ENCODE results near the gene KCNK1.

KCNK1 gene

DNA sequence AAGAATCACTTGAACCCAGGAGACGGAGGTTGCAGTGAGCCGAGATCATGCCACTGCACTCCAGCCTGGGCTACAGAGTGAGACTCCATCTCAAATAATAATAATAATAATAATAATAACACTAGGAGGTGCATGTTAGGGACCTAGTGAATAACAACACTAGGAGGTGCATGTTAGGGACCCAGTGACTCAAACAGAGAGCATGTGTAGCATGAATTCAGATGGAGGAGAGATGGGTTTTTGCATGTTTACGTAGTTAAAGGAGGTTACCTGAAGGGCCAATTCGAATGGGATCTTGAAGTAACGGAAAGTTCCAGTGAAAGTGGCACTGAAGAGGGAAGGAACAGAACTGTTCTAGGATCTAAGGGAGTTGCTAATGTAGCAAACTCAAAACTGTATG, 7.1 kb upstream of the KCNK1 start:
- Histone ChIP-seq H3K4me3 (ENCODE audit: low read length) (no peak overlapping the region), H2AFZ (ENCODE audit: low read depth, low read length) (no peak overlapping the region), H3K9me3 (ENCODE audit: insufficient read depth, low read length) (no peaks in the 10 kb centered on the region), H3K36me3 (replicated peaks; ENCODE audit: low read depth, low read length) (no peaks in the 10 kb centered on the region), H4K20me1 (ENCODE audit: insufficient read depth, low read length) (no peaks in the 10 kb centered on the region), H3K9ac (ENCODE audit: low read length) (no peak overlapping the region), H3K4me2 (ENCODE audit: low read length) (peak overlapping the region; percentile 10; the same call in 1 of the 2 replicates), H3K27me3 (ENCODE audit: low read depth, low read length) (no peaks in the 10 kb centered on the region), H3K4me1 (ENCODE audit: low read length) (peaks cover 8% of the 10 kb centered on the region), H3K27ac (ENCODE audit: low read length) (no peak overlapping the region), H3K79me2 (ENCODE audit: low read length) (no peaks in the 10 kb centered on the region)
- TF ChIP-seq, protein P1, sequence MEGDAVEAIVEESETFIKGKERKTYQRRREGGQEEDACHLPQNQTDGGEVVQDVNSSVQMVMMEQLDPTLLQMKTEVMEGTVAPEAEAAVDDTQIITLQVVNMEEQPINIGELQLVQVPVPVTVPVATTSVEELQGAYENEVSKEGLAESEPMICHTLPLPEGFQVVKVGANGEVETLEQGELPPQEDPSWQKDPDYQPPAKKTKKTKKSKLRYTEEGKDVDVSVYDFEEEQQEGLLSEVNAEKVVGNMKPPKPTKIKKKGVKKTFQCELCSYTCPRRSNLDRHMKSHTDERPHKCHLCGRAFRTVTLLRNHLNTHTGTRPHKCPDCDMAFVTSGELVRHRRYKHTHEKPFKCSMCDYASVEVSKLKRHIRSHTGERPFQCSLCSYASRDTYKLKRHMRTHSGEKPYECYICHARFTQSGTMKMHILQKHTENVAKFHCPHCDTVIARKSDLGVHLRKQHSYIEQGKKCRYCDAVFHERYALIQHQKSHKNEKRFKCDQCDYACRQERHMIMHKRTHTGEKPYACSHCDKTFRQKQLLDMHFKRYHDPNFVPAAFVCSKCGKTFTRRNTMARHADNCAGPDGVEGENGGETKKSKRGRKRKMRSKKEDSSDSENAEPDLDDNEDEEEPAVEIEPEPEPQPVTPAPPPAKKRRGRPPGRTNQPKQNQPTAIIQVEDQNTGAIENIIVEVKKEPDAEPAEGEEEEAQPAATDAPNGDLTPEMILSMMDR (IDR thresholded peaks at IDR 0.05; ENCODE audit: low read depth, low read length) = no peak
- no peak for TF ChIP-seq EZH2phosphoT487 (IDR thresholded peaks at IDR 0.05; ENCODE audit: low read depth)

DNA sequence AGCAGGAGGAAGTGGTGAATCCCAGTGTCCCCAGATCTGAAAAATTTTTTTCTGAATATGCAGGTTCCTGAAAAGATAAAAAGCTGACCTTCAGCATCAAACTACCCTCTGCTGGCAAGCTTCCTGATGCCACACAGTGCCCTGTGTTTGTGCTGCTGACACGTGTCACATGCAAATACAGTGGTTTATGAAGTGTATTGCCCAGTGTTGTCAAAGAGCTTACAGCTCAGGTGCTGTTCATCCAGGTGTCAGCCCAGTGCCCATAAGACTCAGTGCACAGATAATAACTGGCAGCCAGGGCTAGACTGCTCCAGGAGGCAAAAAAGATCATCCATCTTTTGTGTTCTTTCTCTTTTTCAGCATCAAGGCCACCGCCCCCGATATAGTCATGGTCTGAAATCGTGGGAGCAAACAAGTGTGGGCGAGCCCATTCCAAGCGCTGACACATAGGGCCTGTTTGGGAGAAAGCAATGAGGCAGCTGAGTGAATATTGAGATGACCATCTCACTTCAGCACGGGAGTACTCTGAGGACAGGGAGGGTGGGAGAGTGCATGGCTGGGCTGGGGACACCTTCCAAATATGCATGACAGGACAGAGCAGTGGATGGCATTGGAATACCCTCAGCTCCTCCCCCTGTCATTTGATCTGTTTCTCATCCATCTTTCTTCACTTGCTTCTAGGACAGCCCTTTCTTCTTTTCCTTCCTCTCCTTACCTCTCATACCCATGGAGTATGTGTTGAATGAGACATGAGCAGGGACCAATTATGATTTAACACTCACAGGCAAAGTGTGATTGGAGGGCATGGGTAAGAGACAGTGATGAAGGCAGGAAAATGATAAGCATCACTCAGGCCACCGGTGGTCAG, 6.4 kb upstream of the KCNK1 start:
- H3K27me3 ChIP-seq (ENCODE audit: low read depth, low read length) = no peaks in the 10 kb centered on the region
- no peak overlapping the region for H3K4me3 ChIP-seq (ENCODE audit: low read length)
- H3K27ac ChIP-seq (ENCODE audit: low read length) = no peak overlapping the region
- no peaks in the 10 kb centered on the region for H4K20me1 ChIP-seq (ENCODE audit: insufficient read depth, low read length)
- H3K4me1 ChIP-seq (ENCODE audit: low read length) = peaks cover 15% of the 10 kb centered on the region
- H2AFZ ChIP-seq (ENCODE audit: low read depth, low read length) = no peak overlapping the region
- TF ChIP-seq EZH2phosphoT487 (IDR thresholded peaks at IDR 0.05; ENCODE audit: low read depth) = no peak
- TF ChIP-seq, protein P1 (IDR thresholded peaks at IDR 0.05; ENCODE audit: low read depth, low read length) = no peak
- H3K4me2 ChIP-seq (ENCODE audit: low read length) = peak overlapping the region; percentile 10; the same call in 1 of the 2 replicates
- H3K36me3 ChIP-seq (replicated peaks; ENCODE audit: low read depth, low read length) = no peaks in the 10 kb centered on the region
- no peaks in the 10 kb centered on the region for H3K9me3 ChIP-seq (ENCODE audit: insufficient read depth, low read length)
- no peaks in the 10 kb centered on the region for H3K79me2 ChIP-seq (ENCODE audit: low read length)
- no peak overlapping the region for H3K9ac ChIP-seq (ENCODE audit: low read length)

DNA sequence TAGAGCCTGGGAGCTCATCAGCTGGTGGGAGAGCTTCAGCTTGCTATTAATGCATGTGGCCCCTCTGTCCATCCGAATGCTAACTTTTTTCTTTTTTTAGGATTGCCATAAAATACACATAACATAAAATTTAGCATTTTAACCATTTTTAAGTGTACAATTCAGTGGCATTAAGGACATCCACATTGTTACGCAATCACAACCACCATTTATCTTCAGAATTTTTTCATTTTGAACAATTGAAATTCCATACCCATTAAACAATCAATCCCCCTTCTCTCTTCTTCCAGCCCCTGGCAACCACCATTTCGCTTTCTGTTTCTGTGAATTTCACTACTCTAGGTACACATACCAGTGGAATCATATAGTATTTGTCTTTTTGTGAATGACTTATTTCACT, 4.9 kb upstream of the KCNK1 start:
- Histone ChIP-seq H2AFZ (ENCODE audit: low read depth, low read length) (no peak overlapping the region), H4K20me1 (ENCODE audit: insufficient read depth, low read length) (no peaks in the 10 kb centered on the region), H3K36me3 (replicated peaks; ENCODE audit: low read depth, low read length) (no peaks in the 10 kb centered on the region), H3K79me2 (ENCODE audit: low read length) (no peaks in the 10 kb centered on the region), H3K9ac (ENCODE audit: low read length) (no peak overlapping the region), H3K27me3 (ENCODE audit: low read depth, low read length) (no peaks in the 10 kb centered on the region), H3K9me3 (ENCODE audit: insufficient read depth, low read length) (no peaks in the 10 kb centered on the region), H3K27ac (ENCODE audit: low read length) (no peak overlapping the region), H3K4me1 (ENCODE audit: low read length) (peaks cover 24% of the 10 kb centered on the region), H3K4me2 (ENCODE audit: low read length) (no peak overlapping the region), H3K4me3 (ENCODE audit: low read length) (no peak overlapping the region)
- TF ChIP-seq, protein P1 (IDR thresholded peaks at IDR 0.05; ENCODE audit: low read depth, low read length) = no peak
- no peak for TF ChIP-seq EZH2phosphoT487 (IDR thresholded peaks at IDR 0.05; ENCODE audit: low read depth)

DNA sequence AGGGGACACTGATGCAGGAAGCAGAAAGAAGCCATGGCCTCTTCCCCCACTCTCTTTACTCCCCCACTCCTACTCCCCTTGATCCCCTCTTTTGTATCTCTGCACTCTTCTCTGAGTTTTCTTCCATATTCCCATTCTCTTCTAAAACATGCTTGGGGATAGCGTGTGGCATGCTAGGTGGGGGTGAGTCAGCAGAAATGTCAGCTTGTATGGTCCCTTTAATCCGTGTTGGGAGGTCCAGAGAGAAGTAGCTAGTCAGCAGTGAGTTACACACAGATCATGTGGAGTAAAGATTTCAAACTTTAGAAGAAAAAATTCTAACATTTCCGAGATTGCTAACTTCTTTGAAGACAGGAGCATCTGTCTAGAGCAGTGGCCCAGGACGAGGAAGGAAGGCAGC, 4.0 kb upstream of the KCNK1 start:
- Histone ChIP-seq H3K9me3 (ENCODE audit: insufficient read depth, low read length) (no peaks in the 10 kb centered on the region), H3K36me3 (replicated peaks; ENCODE audit: low read depth, low read length) (no peaks in the 10 kb centered on the region), H4K20me1 (ENCODE audit: insufficient read depth, low read length) (no peaks in the 10 kb centered on the region), H3K79me2 (ENCODE audit: low read length) (peaks cover 4% of the 10 kb centered on the region; the same call in 1 of the 2 replicates), H2AFZ (ENCODE audit: low read depth, low read length) (no peak overlapping the region), H3K27me3 (ENCODE audit: low read depth, low read length) (no peaks in the 10 kb centered on the region), H3K27ac (ENCODE audit: low read length) (no peak overlapping the region), H3K4me2 (ENCODE audit: low read length) (no peak overlapping the region), H3K4me3 (ENCODE audit: low read length) (no peak overlapping the region), H3K9ac (ENCODE audit: low read length) (no peak overlapping the region), H3K4me1 (ENCODE audit: low read length) (peaks cover 24% of the 10 kb centered on the region)
- no peak for TF ChIP-seq EZH2phosphoT487 (IDR thresholded peaks at IDR 0.05; ENCODE audit: low read depth)
- TF ChIP-seq, protein P1 (IDR thresholded peaks at IDR 0.05; ENCODE audit: low read depth, low read length) = no peak

Measured in OCI-LY3 (cell line).